Hepatocyte (in vitro differentiated cells): Measurements from ENCODE around the gene IGFALS.

Experiments used
- EZH2 ChIP-seq: fragments of 200-600 bp; sonication (generic); IDR thresholded peaks from 2 replicates; pipeline ENCODE4 v1.6.1; 2016; ENCODE audit warnings: antibody characterized with exemption, mild to moderate bottlenecking, borderline replicate concordance
- TF ChIP-seq, protein P1 (sequence below): fragments of 200-600 bp; sonication (generic); IDR thresholded peaks from 2 replicates; pipeline ENCODE4 v1.5.1; 2016; ENCODE audit warnings: antibody characterized with exemption, mild to moderate bottlenecking; ENCODE audit not compliant: poor library complexity

- TF ChIP-seq, protein P1, sequence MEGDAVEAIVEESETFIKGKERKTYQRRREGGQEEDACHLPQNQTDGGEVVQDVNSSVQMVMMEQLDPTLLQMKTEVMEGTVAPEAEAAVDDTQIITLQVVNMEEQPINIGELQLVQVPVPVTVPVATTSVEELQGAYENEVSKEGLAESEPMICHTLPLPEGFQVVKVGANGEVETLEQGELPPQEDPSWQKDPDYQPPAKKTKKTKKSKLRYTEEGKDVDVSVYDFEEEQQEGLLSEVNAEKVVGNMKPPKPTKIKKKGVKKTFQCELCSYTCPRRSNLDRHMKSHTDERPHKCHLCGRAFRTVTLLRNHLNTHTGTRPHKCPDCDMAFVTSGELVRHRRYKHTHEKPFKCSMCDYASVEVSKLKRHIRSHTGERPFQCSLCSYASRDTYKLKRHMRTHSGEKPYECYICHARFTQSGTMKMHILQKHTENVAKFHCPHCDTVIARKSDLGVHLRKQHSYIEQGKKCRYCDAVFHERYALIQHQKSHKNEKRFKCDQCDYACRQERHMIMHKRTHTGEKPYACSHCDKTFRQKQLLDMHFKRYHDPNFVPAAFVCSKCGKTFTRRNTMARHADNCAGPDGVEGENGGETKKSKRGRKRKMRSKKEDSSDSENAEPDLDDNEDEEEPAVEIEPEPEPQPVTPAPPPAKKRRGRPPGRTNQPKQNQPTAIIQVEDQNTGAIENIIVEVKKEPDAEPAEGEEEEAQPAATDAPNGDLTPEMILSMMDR: no peak
- no peak for TF ChIP-seq EZH2
Measured at GRCh38 chr16:1826691-1827573, 33.4 kb upstream of the IGFALS start, which contains the start of the genes FAHD1 and HAGH.
